Fibroblast of villous mesenchyme (primary cell): ENCODE data around the gene KCNK3. TPM values are rescaled to one million over a fixed set of nuclear protein-coding genes. Genes with fewer than 3 reads are reported as not detected.

Experiments used
- DNase-seq: peaks from one replicate; pipeline ENCODE4 v3.0.0-alpha.2; 2010; ENCODE audit warnings: low read depth
- H3K4me3 ChIP-seq: 2 replicates; pipeline ENCODE4 v1.5.1; 2011; ENCODE audit warnings: low read depth, mild to moderate bottlenecking, low read length
- total RNA-seq: library from RNA; depleted of rRNA; stranded (reverse); fragments of >200 nt; gene quantifications from 2 replicates; pipeline ENCODE4 v1.2.3, GENCODE V29; 2012
- TF ChIP-seq, protein P1 (sequence below): IDR thresholded peaks from 2 replicates; pipeline ENCODE4 v1.5.1; 2012; ENCODE audit warnings: low read depth, mild to moderate bottlenecking, low read length; ENCODE audit not compliant: insufficient read depth

Gene KCNK3
- total RNA-seq, 1 donor, result under 0.01 TPM

- DNase-seq, result no peak
- TF ChIP-seq, protein P1, sequence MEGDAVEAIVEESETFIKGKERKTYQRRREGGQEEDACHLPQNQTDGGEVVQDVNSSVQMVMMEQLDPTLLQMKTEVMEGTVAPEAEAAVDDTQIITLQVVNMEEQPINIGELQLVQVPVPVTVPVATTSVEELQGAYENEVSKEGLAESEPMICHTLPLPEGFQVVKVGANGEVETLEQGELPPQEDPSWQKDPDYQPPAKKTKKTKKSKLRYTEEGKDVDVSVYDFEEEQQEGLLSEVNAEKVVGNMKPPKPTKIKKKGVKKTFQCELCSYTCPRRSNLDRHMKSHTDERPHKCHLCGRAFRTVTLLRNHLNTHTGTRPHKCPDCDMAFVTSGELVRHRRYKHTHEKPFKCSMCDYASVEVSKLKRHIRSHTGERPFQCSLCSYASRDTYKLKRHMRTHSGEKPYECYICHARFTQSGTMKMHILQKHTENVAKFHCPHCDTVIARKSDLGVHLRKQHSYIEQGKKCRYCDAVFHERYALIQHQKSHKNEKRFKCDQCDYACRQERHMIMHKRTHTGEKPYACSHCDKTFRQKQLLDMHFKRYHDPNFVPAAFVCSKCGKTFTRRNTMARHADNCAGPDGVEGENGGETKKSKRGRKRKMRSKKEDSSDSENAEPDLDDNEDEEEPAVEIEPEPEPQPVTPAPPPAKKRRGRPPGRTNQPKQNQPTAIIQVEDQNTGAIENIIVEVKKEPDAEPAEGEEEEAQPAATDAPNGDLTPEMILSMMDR, result no peak
- no peak overlapping the region for H3K4me3 ChIP-seq
Measured at GRCh38 chr2:26767894-26768487, 75.5 kb downstream of the KCNK3 start.

DNA sequence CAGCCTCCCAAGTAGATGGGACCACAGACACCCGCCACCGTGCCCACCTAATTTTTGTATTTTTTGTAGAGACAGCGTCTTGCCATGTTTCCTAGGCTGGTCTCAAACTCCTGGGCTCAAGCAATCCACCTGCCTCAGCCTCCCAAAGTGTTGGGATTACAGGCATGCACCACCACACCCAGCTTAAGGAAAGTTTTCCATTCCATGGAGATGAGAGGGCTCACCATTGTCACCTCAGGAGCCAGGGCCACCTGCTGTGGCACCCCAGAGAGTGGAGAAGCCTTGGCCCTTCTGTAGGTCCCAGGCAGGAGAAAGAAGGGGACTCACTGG is 76.2 kb downstream of the KCNK3 start:
- TF ChIP-seq, protein P1, result no peak
- no peak overlapping the region for H3K4me3 ChIP-seq
- DNase-seq, result no peak

GRCh38 chr2:26769089-26769761 is 76.7 kb downstream of the KCNK3 start:
- peak; percentile 66 for DNase-seq
- TF ChIP-seq, protein P1, result no peak

DNA sequence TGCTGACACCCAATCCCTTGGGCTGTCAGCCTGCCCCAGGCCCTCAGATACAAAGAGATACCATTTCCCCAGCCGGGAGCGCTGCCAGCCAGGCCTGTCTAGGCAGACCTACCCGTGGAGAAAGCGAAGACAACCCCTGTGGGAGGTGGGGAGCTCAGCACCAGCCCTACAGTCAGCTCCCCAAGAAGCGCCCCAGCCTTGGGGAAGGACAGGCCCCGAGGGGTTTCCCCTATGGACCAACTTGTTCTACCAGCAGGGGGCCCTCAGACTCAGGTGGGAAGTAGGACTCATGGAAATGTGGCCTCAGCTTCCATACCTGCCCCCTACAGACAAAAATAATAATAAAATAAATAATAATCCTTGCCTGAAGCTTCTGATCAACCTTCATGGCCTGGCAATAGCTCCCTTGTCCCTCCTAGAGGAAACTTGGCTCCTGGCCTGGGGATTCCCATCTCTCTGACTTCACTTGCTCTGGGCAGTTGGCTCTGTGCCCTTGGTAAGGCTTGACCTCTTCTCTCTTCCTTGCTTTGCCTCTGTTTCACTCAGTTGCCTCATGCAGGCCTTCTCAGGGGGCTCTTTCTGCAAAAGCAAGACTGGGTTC is 78.6 kb downstream of the KCNK3 start:
- no peak overlapping the region for H3K4me3 ChIP-seq
- TF ChIP-seq, protein P1, result peak; percentile 42
- DNase-seq, result peak; percentile 85

More at GRCh38 chr2:26769089-26769761, 76.7 kb downstream of the KCNK3 start:
- H3K4me3 ChIP-seq, result no peak overlapping the region

- peak; percentile 97 for DNase-seq
- TF ChIP-seq, protein P1, result no peak
- H3K4me3 ChIP-seq, result no peak overlapping the region
Measured at GRCh38 chr2:26772064-26773001, 79.8 kb downstream of the KCNK3 start.

DNA sequence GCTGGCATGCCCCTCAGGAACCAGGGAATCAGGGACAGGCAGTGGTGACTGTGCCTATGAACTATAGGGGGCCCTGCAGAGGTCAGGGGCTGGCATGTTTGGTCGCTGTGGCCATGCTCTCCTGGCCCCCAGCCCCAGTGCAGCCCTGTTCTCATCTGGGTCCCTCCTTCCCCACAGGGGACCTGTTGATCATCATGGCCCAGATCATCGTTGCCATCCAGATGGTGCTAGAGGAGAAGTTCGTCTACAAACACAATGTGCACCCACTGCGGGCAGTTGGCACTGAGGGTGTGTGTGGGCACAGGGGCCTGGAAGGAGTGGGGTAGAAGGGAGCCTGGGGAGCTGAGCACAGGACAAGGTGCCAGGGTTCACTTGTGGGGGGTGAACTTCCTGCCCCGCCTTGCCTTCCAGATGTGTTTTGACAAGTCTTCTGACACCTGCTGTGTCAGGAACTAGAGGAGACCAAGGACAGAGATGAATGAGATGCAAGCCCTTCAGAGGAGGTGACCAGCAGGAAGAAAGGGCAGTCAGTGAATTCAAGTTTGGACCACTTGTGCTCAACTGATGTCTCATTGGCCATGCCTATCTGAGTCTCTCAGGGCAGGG is 83.8 kb downstream of the KCNK3 start:
- TF ChIP-seq, protein P1, result no peak
- no peak for DNase-seq
- no peak overlapping the region for H3K4me3 ChIP-seq
